ENCODE data around the gene FOXI1.
"Not testable (repeated sequence)": the region's sequence is repeated elsewhere in the genome, so short reads cannot be mapped to it uniquely, and the experiment has no call there.

FOXI1 gene

DNA sequence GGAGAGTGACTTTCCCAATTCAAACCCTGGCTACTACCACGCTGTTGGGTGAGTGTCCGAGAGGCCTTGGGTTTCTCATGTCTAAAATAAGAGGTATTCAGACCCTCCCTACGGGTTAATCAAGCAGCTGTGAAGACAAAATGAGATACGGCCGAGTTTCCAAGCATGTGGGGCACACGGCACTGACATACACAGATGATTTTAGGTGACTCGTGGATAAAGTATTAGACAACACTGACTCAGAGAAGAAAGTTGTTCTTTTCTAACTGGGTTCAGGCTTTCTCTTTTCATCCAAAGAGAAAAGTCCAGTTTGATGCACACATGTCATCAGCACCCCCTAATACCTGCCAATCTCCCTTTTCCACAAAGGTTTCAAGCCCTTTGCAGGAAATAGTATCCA lies 15.6 kb downstream of the FOXI1 start:
- no peak overlapping the region for H3K27ac Mint-ChIP-seq
- peaks cover 11% of the 10 kb centered on the region for H3K9me3 Mint-ChIP-seq
- H3K4me3 Mint-ChIP-seq: no peak overlapping the region
- H3K27me3 Mint-ChIP-seq: peaks cover 1% of the 10 kb centered on the region
- no peaks in the 10 kb centered on the region for H3K4me1 Mint-ChIP-seq (ENCODE audit: low read depth)
- H3K36me3 Mint-ChIP-seq (ENCODE audit: low read depth): no peaks in the 10 kb centered on the region
- intact Hi-C loops (cut with micrococcal nuclease): no loop called here

DNA sequence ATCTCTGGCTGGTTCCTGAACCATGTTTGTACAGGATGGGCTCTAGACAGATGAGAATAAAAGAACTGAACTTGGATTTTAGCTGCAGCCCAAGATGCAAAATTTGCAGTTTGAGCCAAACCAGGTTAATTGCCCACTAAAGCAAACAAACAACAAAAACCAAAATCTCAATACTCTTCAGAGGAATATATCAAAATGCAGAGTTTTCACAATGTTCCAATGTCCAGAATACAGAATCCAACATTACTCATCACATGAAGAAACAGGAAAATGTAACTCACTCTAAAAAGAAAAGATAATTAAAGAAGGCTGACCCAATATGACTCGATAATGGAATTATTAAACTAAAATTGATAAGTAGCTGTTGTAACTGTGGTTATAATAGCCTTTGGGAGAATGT lies 20.4 kb downstream of the FOXI1 start:
- peaks cover 5% of the 10 kb centered on the region for H3K27me3 Mint-ChIP-seq
- no peak overlapping the region for H3K4me3 Mint-ChIP-seq
- no peaks in the 10 kb centered on the region for H3K4me1 Mint-ChIP-seq (ENCODE audit: low read depth)
- H3K9me3 Mint-ChIP-seq: peaks cover 21% of the 10 kb centered on the region
- H3K36me3 Mint-ChIP-seq (ENCODE audit: low read depth): no peaks in the 10 kb centered on the region
- intact Hi-C loops (cut with micrococcal nuclease): no loop called here
- no peak overlapping the region for H3K27ac Mint-ChIP-seq

DNA sequence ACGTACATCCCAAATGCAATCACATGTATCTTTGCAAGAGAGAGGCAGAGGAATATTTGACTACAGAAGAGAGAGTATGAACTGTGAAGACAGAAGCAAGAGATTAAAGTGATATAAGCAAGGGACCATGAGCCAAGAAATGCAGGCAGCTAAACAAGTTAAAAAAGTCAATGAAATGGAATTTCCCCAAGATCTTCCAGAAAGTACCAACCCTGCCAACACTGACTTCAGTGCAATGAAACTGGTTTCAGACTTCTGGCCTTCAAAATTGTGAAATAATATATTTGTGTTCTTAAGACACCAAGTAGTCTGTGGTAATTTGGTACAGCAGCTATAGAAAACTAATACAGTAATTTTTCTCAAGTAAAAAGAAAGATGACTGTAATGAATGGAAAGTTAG lies 20.9 kb downstream of the FOXI1 start:
- Mint-ChIP-seq H3K27ac (no peak overlapping the region), H3K4me1 (ENCODE audit: low read depth) (no peaks in the 10 kb centered on the region), H3K4me3 (no peak overlapping the region), H3K27me3 (peaks cover 5% of the 10 kb centered on the region), H3K36me3 (ENCODE audit: low read depth) (no peaks in the 10 kb centered on the region), H3K9me3 (peaks cover 21% of the 10 kb centered on the region)
- intact Hi-C loops (cut with micrococcal nuclease): no loop called here

DNA sequence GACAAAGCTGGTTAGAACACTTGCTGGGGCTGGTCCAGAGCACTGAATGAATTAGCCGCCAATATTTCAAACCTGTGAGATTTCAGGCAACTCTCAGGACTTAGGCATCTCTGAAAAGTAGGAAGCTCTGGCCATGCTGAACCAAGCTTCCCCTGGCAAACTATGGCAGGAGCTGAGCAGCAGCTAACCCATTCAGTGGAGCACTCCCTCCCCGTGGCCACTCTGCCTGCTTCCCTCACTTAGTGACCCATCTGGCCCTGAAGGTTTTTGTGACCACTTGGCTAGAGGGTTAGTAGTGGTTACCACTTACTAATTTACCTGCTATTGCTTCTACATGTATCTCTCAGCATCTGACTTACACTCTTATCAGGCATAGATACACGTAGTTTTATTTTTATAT lies 25.5 kb downstream of the FOXI1 start:
- H3K4me3 Mint-ChIP-seq: no peak overlapping the region
- H3K9me3 Mint-ChIP-seq: peaks cover 11% of the 10 kb centered on the region

DNA sequence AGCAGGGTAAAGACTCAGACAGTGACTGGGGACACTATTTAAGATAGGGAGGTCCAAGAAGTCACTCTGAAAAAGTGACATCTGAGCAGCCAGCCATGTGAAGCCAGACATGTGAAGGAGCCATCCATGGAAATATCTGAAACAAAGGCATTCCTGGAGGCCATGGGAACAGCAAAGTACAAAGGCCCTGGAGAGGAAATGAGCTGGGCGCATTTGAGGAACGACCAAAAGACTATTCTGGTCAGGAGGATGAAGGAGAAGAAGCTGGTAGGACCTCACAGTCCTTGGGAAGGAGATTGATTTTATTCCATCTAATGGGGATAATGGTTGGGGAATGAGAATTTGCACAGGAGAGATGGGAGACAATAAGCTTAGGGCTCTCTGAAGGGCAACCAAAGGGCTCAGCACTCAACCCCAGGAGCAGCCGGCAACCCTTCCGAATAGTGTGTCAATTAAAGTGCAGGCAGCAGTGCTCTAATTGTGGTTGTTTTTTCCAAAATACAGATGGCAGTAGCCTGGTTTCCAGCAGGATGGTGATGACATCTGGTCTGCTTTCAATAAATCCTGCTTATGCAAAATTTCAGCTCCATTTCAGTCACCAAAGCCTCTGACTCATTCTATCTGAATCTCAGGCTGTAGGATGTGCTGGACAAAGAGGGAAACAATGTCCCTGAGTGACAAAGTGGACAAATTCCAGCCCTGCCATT lies 26.7 kb downstream of the FOXI1 start:
- H3K27me3 Mint-ChIP-seq: peaks cover 5% of the 10 kb centered on the region
- H3K4me3 Mint-ChIP-seq: no peak overlapping the region
- no peaks in the 10 kb centered on the region for H3K36me3 Mint-ChIP-seq (ENCODE audit: low read depth)
- H3K4me1 Mint-ChIP-seq (ENCODE audit: low read depth): no peaks in the 10 kb centered on the region
- H3K9me3 Mint-ChIP-seq: no peaks in the 10 kb centered on the region
- intact Hi-C loops (cut with micrococcal nuclease): no loop called here
- H3K27ac Mint-ChIP-seq: no peak overlapping the region

More for the DNA sequence above, 25.5 kb downstream of the FOXI1 start:
- Mint-ChIP-seq H3K36me3 (ENCODE audit: low read depth) (no peaks in the 10 kb centered on the region), H3K4me1 (ENCODE audit: low read depth) (no peaks in the 10 kb centered on the region), H3K27me3 (peaks cover 6% of the 10 kb centered on the region), H3K27ac (no peak overlapping the region)
- intact Hi-C loops (cut with micrococcal nuclease): no loop called here

DNA sequence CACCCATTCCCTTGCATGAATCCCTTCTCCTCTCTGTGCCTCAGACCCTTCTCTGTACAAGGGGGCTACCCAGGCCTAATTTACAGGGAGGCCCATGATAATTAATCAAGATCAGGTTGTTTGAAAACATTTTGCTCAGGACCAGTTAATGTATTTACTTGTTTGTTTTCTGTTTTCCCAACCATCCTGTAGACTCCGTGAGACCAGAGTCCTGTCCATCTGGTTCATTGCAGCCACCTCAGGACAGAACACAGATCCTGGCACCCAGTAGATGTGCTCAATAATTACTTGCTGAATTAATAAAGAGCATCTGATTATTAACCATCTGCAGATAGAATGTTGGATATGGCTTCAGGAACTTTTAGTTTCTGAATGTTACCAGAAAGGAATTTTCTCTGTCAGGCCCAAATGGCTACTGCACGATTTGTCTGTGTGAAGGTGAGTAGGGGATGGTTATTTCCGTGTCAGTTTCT lies 27.3 kb downstream of the FOXI1 start:
- H3K36me3 Mint-ChIP-seq (ENCODE audit: low read depth): no peaks in the 10 kb centered on the region
- no peak overlapping the region for H3K4me3 Mint-ChIP-seq
- H3K27ac Mint-ChIP-seq: no peak overlapping the region
- H3K27me3 Mint-ChIP-seq: peaks cover 4% of the 10 kb centered on the region
- H3K9me3 Mint-ChIP-seq: no peaks in the 10 kb centered on the region
- H3K4me1 Mint-ChIP-seq (ENCODE audit: low read depth): no peaks in the 10 kb centered on the region
- intact Hi-C loops (cut with micrococcal nuclease): no loop called here

DNA sequence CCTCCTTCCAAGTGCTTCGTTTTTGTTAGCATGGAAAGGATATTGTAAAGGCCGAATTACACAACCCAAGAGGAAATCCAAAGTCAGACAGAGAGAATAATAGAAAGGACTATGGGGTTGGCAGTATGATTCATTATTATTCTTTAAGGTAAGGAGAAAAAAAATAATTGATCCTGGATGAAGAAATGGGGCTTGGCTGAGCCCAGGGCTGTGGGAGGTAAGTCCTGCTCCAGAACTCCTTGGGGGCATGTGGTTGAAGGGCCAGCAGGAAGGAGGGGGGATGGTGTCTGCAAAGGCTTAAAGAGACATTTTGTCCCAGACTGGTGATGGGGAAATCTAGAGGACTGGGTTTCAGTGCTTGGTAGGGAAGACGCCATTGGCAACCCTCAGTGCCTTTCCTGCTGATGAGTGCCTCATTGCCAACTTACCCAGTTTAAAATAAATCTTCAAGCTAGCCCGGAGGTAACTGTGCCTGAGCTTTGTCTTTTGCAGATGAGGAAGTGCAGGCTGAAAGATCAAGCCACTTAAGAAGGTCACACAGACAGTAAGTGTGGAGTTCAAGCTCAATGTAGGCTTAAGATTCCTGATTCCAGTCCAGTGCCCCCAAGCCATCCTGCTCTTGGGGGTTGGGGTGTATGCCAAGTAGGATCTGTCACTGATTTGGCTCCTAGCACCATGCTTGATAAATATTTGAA lies 30.2 kb downstream of the FOXI1 start:
- no peak overlapping the region for H3K27ac Mint-ChIP-seq
- H3K27me3 Mint-ChIP-seq: peaks cover 1% of the 10 kb centered on the region
- intact Hi-C loops (cut with micrococcal nuclease): no loop called here
- no peaks in the 10 kb centered on the region for H3K9me3 Mint-ChIP-seq
- no peaks in the 10 kb centered on the region for H3K36me3 Mint-ChIP-seq (ENCODE audit: low read depth)
- peaks cover 9% of the 10 kb centered on the region for H3K4me1 Mint-ChIP-seq (ENCODE audit: low read depth)
- H3K4me3 Mint-ChIP-seq: no peak overlapping the region

DNA sequence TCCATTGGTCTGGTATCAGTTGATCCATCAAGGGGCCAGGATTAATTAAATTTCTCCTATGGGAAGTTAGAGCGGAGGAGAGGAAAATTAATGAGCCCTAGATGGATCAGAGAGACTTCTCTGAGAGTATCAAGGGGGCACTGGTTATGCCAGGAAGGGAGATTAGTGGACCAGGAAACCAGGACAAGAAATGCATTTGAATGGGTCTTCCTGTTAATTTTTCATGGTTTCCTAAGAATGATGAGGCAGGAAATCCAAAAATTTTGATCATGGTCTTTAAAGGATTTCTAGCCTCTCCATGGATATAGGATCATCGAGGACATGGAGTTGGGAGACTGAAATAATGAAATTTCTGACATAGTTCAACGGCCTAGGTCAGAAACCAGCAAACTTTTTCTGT lies 30.8 kb downstream of the FOXI1 start:
- intact Hi-C loops (cut with micrococcal nuclease): no loop called here
- H3K27me3 Mint-ChIP-seq: peaks cover 1% of the 10 kb centered on the region
- H3K36me3 Mint-ChIP-seq (ENCODE audit: low read depth): no peaks in the 10 kb centered on the region
- H3K27ac Mint-ChIP-seq: no peak overlapping the region
- peaks cover 15% of the 10 kb centered on the region for H3K4me1 Mint-ChIP-seq (ENCODE audit: low read depth)
- H3K9me3 Mint-ChIP-seq: no peaks in the 10 kb centered on the region
- H3K4me3 Mint-ChIP-seq: no peak overlapping the region

DNA sequence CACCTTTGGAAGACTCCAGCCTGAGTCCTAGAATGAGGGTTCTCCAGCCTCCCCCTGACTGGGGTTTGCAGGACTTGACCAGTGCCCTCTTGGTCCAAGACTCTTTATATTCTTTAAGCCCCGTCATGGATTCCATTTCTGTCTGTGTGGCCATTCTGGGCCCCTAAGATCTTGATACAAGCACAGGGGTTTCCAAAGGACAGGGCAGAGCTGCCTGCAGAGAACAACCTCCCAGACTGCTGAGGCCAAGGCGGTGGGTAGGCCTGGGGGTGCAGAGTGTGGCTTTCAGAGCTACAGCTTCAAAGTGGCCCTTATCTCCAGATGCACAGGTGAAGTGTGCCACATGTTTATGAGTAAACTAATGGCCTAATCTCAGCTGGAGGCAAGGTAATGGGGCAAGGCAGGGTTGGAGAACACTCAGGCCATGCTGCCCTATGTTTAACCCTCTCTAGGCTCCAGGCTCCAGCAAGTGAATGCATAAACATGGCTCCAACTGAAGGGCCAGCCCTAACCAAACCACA lies 32.1 kb downstream of the FOXI1 start:
- H3K27me3 Mint-ChIP-seq: peaks cover 4% of the 10 kb centered on the region
- no peaks in the 10 kb centered on the region for H3K9me3 Mint-ChIP-seq
- H3K36me3 Mint-ChIP-seq (ENCODE audit: low read depth): no peaks in the 10 kb centered on the region
- H3K4me1 Mint-ChIP-seq (ENCODE audit: low read depth): peaks cover 18% of the 10 kb centered on the region
- intact Hi-C loops (cut with micrococcal nuclease): no loop called here
- no peak overlapping the region for H3K4me3 Mint-ChIP-seq
- H3K27ac Mint-ChIP-seq: no peak overlapping the region

DNA sequence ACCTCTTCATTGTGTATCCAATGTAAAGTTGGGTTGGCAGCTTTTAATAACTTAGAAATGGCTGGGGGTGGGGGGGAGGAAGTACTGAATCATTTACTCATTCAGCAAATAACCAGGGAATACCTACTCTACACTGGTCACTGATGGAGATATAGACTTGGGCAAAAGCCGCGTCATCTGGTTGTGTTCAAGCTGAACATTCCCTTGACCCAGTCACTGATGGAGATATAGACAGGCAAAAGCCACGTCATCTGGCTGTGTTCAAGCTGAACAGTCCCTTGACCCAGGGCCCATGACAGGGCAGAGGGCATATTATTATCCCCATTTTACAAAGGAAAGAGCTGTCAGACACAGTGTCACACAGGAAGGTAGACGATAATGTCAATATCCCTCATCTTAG lies 32.6 kb downstream of the FOXI1 start:
- peaks cover 18% of the 10 kb centered on the region for H3K4me1 Mint-ChIP-seq (ENCODE audit: low read depth)
- H3K4me3 Mint-ChIP-seq: no peak overlapping the region
- intact Hi-C loops (cut with micrococcal nuclease): no loop called here
- H3K36me3 Mint-ChIP-seq (ENCODE audit: low read depth): no peaks in the 10 kb centered on the region
- peaks cover 6% of the 10 kb centered on the region for H3K27me3 Mint-ChIP-seq
- no peak overlapping the region for H3K27ac Mint-ChIP-seq
- no peaks in the 10 kb centered on the region for H3K9me3 Mint-ChIP-seq

DNA sequence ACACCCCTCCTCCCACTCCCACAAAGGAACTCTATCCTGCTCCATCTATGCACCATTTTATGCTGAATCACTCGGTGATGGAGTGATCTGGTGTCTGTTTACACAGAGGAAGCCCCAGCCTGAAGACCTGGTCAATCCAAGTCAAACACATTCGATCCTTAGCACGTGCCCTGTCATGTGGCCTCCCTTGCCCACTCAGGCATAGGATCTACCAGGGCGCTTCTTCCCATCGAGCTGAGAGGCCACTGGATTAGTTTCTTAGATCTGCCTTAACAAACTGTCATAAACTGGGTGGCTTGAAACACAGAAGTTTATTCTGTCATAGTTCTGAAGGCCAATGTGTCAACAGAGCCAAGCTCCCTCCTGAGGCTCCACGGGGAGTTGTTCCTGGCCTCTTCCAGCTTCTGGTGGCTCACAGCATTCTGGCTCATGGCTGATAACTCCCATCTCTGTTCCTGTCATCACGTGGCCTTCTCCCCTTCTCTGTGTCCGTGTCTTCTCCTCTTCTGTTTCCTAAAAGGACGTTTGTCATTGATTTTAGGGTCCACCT lies 34.2 kb downstream of the FOXI1 start:
- H3K4me3 Mint-ChIP-seq: no peak overlapping the region
- H3K27me3 Mint-ChIP-seq: peaks cover 5% of the 10 kb centered on the region
- intact Hi-C loops (cut with micrococcal nuclease): no loop called here
- H3K4me1 Mint-ChIP-seq (ENCODE audit: low read depth): peaks cover 18% of the 10 kb centered on the region
- no peak overlapping the region for H3K27ac Mint-ChIP-seq
- H3K9me3 Mint-ChIP-seq: no peaks in the 10 kb centered on the region
- H3K36me3 Mint-ChIP-seq (ENCODE audit: low read depth): no peaks in the 10 kb centered on the region

DNA sequence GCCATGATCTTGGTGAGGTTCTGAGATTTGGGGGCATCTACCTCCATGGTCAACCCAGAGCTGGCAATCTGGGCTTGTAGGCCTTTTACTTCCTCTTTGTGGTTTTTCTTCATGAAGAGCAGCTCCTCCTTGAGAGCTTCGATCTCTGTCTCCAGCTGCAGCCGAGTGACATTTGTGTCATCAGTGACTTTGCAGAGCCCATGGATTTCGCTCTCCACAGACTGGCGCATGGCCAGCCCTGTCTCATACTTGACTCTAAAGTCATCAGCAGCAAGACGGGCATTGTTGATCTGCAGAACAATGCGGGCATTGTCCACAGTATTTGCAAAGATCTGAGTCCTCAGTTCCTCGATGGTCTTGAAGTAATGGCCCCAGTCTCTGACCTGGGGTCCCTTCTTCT lies 35.5 kb downstream of the FOXI1 start:
- H3K9me3 Mint-ChIP-seq; intact Hi-C loops (cut with micrococcal nuclease); H3K4me3 Mint-ChIP-seq; H3K27me3 Mint-ChIP-seq; H3K36me3 Mint-ChIP-seq (ENCODE audit: low read depth); H3K27ac Mint-ChIP-seq: not testable (repeated sequence)
- peaks cover 18% of the 10 kb centered on the region for H3K4me1 Mint-ChIP-seq (ENCODE audit: low read depth)

DNA sequence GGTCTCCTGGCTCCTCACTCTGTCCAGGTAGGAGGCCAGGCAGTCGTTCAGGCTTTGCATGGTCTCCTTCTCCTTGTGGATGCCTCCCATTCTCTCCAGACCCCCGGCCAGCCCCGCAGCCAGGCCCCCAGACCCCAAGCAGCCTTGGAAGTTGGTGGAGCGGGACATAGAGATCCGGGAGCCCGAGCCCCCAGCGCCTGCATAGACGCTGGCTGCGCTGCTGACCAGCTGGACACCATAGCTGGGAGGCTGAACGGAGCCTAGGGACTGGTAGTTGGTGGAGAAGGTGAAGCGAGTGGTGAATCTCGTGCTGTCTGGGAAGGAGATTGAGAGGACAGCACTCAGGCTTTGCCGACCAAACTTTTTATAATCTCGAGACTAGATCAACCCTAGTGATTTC lies 35.9 kb downstream of the FOXI1 start:
- no peak overlapping the region for H3K27ac Mint-ChIP-seq
- peaks cover 5% of the 10 kb centered on the region for H3K27me3 Mint-ChIP-seq
- intact Hi-C loops (cut with micrococcal nuclease): no loop called here
- H3K4me1 Mint-ChIP-seq (ENCODE audit: low read depth): peaks cover 18% of the 10 kb centered on the region
- H3K36me3 Mint-ChIP-seq (ENCODE audit: low read depth): no peaks in the 10 kb centered on the region
- H3K4me3 Mint-ChIP-seq: no peak overlapping the region
- no peaks in the 10 kb centered on the region for H3K9me3 Mint-ChIP-seq

DNA sequence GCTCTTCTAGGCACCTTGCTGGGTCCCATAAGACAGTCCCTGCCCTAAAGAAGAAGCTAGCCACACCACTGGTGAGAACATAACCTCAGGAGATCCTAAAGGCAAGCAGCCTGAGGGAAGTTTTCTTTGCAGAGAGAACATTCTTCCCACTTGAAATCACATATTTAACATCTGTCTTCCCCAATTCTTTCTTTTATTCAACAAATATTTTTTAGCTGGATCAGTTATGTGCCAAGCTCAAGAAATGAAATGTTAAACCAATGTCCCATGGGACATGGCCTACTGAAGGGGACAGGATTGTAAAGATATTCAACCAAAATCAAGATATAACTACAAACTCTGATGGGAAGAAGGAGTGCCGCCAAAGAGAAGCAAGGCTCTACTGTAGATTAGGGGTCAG lies 36.5 kb downstream of the FOXI1 start:
- intact Hi-C loops (cut with micrococcal nuclease): no loop called here
- no peak overlapping the region for H3K4me3 Mint-ChIP-seq
- no peaks in the 10 kb centered on the region for H3K36me3 Mint-ChIP-seq (ENCODE audit: low read depth)
- H3K4me1 Mint-ChIP-seq (ENCODE audit: low read depth): peaks cover 18% of the 10 kb centered on the region
- H3K27ac Mint-ChIP-seq: no peak overlapping the region
- H3K27me3 Mint-ChIP-seq: peaks cover 6% of the 10 kb centered on the region
- no peaks in the 10 kb centered on the region for H3K9me3 Mint-ChIP-seq

Data from dendritic cell treated with granulocyte-macrophage colony-stimulating factor and Interleukin-4, amounts not matched to agents 40 ng/mL and 50 ng/mL, for 4 days (primary cell).